Sigmoid colon (tissue), 7 donors: ENCODE results near the gene RIPK3. TPM values are rescaled to one million over a fixed set of nuclear protein-coding genes. Genes with fewer than 3 reads are reported as not detected.
A peak's percentile ranks its signal among the peaks of the same experiment; 100 is the strongest.
"Not testable (repeated sequence)": the region's sequence is repeated elsewhere in the genome, so short reads cannot be mapped to it uniquely, and the experiment has no call there.

Source experiments
- DNase-seq: peaks from one replicate; pipeline ENCODE4 v3.0.0-alpha.2; 2019
- H3K27ac ChIP-seq, 4 donors: fragments of 200-600 bp; sonication (generic); one replicate each; pipeline ENCODE4 v1.5.1; 2016 to 2019; ENCODE audit warnings: mild to moderate bottlenecking in 1 of 4
- H3K27me3 ChIP-seq, 3 donors: fragments of 200-600 bp; sonication (generic); one replicate each; pipeline ENCODE4 v1.5.1; 2019; ENCODE audit warnings: mild to moderate bottlenecking in 1 of 3
- H3K36me3 ChIP-seq, 4 donors: fragments of 200-600 bp; sonication (generic); one replicate each; pipeline ENCODE4 v1.5.1; 2016 to 2019
- H3K4me1 ChIP-seq, 4 donors: fragments of 200-600 bp; sonication (generic); one replicate each; pipeline ENCODE4 v1.5.1; 2017 to 2019
- H3K4me3 ChIP-seq, 4 donors: fragments of 200-600 bp; sonication (generic); one replicate each; pipeline ENCODE4 v1.5.1; 2017 to 2019; ENCODE audit warnings: mild to moderate bottlenecking in 2 of 4, moderate library complexity in 1 of 4
- H3K9me3 ChIP-seq, 4 donors: fragments of 200-600 bp in 3 of 4; sonication (generic) in 3 of 4; one replicate each; pipeline versions ENCODE4 v1.5.1 to v1.6.1; 2013 to 2019
- CTCF ChIP-seq, 4 experiments: fragments of 450-650 bp in 3 of 4; fragments of 200-600 bp in 1 of 4; IDR thresholded peaks; one replicate each; pipeline ENCODE4 v1.5.1; 2016 to 2019; ENCODE audit warnings: antibody characterized with exemption in 4 of 4, mild to moderate bottlenecking in 3 of 4, moderate library complexity in 2 of 4
- EP300 ChIP-seq, 4 donors: sonication (generic); formaldehyde crosslinking; IDR thresholded peaks; one replicate each; pipeline ENCODE4 v1.6.1; 2017; ENCODE audit warnings: antibody characterized with exemption in 4 of 4
- POLR2A ChIP-seq, 2 donors: fragments of 450-650 bp; IDR thresholded peaks; one replicate each; pipeline ENCODE4 v1.6.1; 2016; ENCODE audit warnings: antibody characterized with exemption in 2 of 2, mild to moderate bottlenecking in 2 of 2, moderate library complexity in 2 of 2
- POLR2AphosphoS5 ChIP-seq, 4 donors: sonication (generic); formaldehyde crosslinking; IDR thresholded peaks; one replicate each; pipeline ENCODE4 v1.6.1; 2017; ENCODE audit warnings: antibody characterized with exemption in 4 of 4
- WGBS, 2 donors: extraction: QIAGEN DNeasy Blood & Tissue Kit; methylation state at CpG; one replicate each; pipeline ENCODE4 v1.1.7; 2013; 5-methylcytosine and 5-hydroxymethylcytosine counted together
- intact Hi-C: fragments of 100-400 bp; cut with DNase I; formaldehyde crosslinking; loops from one replicate; pipeline ENCODE4 v1.15.1; 2023
- polyA plus RNA-seq, 3 donors: library from polyadenylated mRNA; stranded (reverse); fragments of 200-250 nt; gene quantifications; one replicate each; pipeline ENCODE4 v1.2.3, GENCODE V29; 2013
- total RNA-seq, 4 donors: library from RNA; depleted of rRNA; stranded (reverse); fragments of >200 nt; gene quantifications; one replicate each; pipeline ENCODE4 v1.1.0, GENCODE V29; 2016
- donor health status: healthy with polysubstance abuse.
- donor health status: Bipolar disorder and iron deficiency.
- donor health status: healthy.

RIPK3 gene
- total and polyA plus RNA-seq, 7 donors: 2.6 to 66.4 (median 12.5) TPM

- WGBS, 2 donors: 49 to 64% methylated on average over 26 of the region's 26 CpGs
- peaks cover 0 to 36% (median 31%) of the 10 kb centered on the region in 4 donors for H3K4me1 ChIP-seq
- peak overlapping the region in 1 of 4 donors; percentile 19 for H3K4me3 ChIP-seq
- no peak for TF ChIP-seq POLR2A (IDR thresholded peaks at IDR 0.05)
- H3K27me3 ChIP-seq: peaks cover 8 to 52% (median 43%) of the 10 kb centered on the region in 3 donors
- DNase-seq: no peak
- H3K36me3 ChIP-seq: no peaks in the 10 kb centered on the region
- no peaks in the 10 kb centered on the region for H3K9me3 ChIP-seq
- intact Hi-C loops: loop anchor here (1.0 to 10.0 kb wide), 3 partner anchors 81 to 343 kb away; no protein-coding TSS in a partner anchor
- H3K27ac ChIP-seq: no peak overlapping the region
These were observed 8.0 kb downstream of the RIPK3 start for GRCh38 chr14:24331731-24332267.

GRCh38 chr14:24330973-24331674 is 8.7 kb downstream of the RIPK3 start:
- peaks cover 8 to 48% (median 36%) of the 10 kb centered on the region in 3 donors for H3K27me3 ChIP-seq
- intact Hi-C loops: loop anchor here (5.0 to 10.0 kb wide), 2 partner anchors 81 to 344 kb away; no protein-coding TSS in a partner anchor
- no peak for DNase-seq
- H3K36me3 ChIP-seq: no peaks in the 10 kb centered on the region
- no peak overlapping the region for H3K27ac ChIP-seq
- H3K9me3 ChIP-seq: no peaks in the 10 kb centered on the region
- TF ChIP-seq EP300 (IDR thresholded peaks at IDR 0.05) (no peak), CTCF (IDR thresholded peaks at IDR 0.05) (no peak), POLR2AphosphoS5 (IDR thresholded peaks at IDR 0.05) (no peak), POLR2A (IDR thresholded peaks at IDR 0.05) (no peak)
- peaks cover 0 to 36% (median 31%) of the 10 kb centered on the region in 4 donors for H3K4me1 ChIP-seq
- H3K4me3 ChIP-seq: no peak overlapping the region
- 87 to 95% methylated on average over 10 of the region's 10 CpGs for WGBS, 2 donors

- TF ChIP-seq POLR2AphosphoS5 (IDR thresholded peaks at IDR 0.05) (peak in 1 of 4 donors; percentile 30), EP300 (IDR thresholded peaks at IDR 0.05) (no peak)
- H3K36me3 ChIP-seq: no peaks in the 10 kb centered on the region
- intact Hi-C loops: loop anchor here (5.0 to 10.0 kb wide), 2 partner anchors 83 to 345 kb away; no protein-coding TSS in a partner anchor
- H3K9me3 ChIP-seq: no peaks in the 10 kb centered on the region
- peaks cover 6 to 34% (median 22%) of the 10 kb centered on the region in 3 donors for H3K27me3 ChIP-seq
- peak; percentile 76 for DNase-seq
- no peak overlapping the region for H3K27ac ChIP-seq
- WGBS, 2 donors: 63 to 66% methylated on average over 9 of the region's 9 CpGs
- H3K4me3 ChIP-seq: no peak overlapping the region
- H3K4me1 ChIP-seq: peaks cover 0 to 31% (median 27%) of the 10 kb centered on the region in 4 donors
These were observed 10.1 kb downstream of the RIPK3 start for GRCh38 chr14:24329736-24330135.

GRCh38 chr14:24329073-24329663 is 10.6 kb downstream of the RIPK3 start:
- no peaks in the 10 kb centered on the region for H3K36me3 ChIP-seq
- H3K27me3 ChIP-seq: peaks cover 0 to 28% (median 17%) of the 10 kb centered on the region in 3 donors
- no peak for TF ChIP-seq EP300 (IDR thresholded peaks at IDR 0.05)
- 90 to 91% methylated on average over 12 of the region's 12 CpGs for WGBS, 2 donors
- intact Hi-C loops: no loop called here
- H3K27ac ChIP-seq: no peak overlapping the region
- H3K4me1 ChIP-seq: peaks cover 0 to 25% (median 21%) of the 10 kb centered on the region in 4 donors
- no peak for DNase-seq
- no peak overlapping the region for H3K4me3 ChIP-seq
- H3K9me3 ChIP-seq: no peaks in the 10 kb centered on the region

GRCh38 chr14:24327914-24328313 is 11.9 kb downstream of the RIPK3 start:
- peak; percentile 87 for DNase-seq
- WGBS, 2 donors: 1 to 19% methylated on average over 9 of the region's 9 CpGs
- H3K27ac ChIP-seq, H3K4me3 ChIP-seq, intact Hi-C loops, H3K9me3 ChIP-seq, H3K36me3 ChIP-seq: not testable (repeated sequence)
- Histone ChIP-seq H3K4me1 (peaks cover 0 to 13% (median 11%) of the 10 kb centered on the region in 4 donors), H3K27me3 (peaks cover 0 to 16% (median 7%) of the 10 kb centered on the region in 3 donors)
- TF ChIP-seq CTCF (IDR thresholded peaks at IDR 0.05): peak in 3 of 4 experiments; percentile 62 to 68 (median 66)

- intact Hi-C loops: no loop called here
- WGBS, 2 donors: 83 to 93% methylated on average over 2 of the region's 2 CpGs
- Histone ChIP-seq H3K27ac (no peak overlapping the region), H3K4me3 (no peak overlapping the region), H3K27me3 (peaks cover 0 to 9% (median under 1%) of the 10 kb centered on the region in 3 donors), H3K4me1 (peaks cover 0 to 7% (median 5%) of the 10 kb centered on the region in 4 donors), H3K36me3 (no peaks in the 10 kb centered on the region), H3K9me3 (no peaks in the 10 kb centered on the region)
- TF ChIP-seq POLR2AphosphoS5 (IDR thresholded peaks at IDR 0.05) (no peak), POLR2A (IDR thresholded peaks at IDR 0.05) (no peak), EP300 (IDR thresholded peaks at IDR 0.05) (no peak), CTCF (IDR thresholded peaks at IDR 0.05) (no peak)
- DNase-seq: no peak
These were observed 12.5 kb downstream of the RIPK3 start for GRCh38 chr14:24327303-24327702.
